ENCODE measurements around the gene CAPRIN2. TPM values are rescaled to one million over a fixed set of nuclear protein-coding genes. Genes with fewer than 3 reads are reported as not detected.

CAPRIN2 gene
- total RNA-seq, 4 donors from 2014 or later = 16.1 to 153 (median 28.1) TPM

DNA sequence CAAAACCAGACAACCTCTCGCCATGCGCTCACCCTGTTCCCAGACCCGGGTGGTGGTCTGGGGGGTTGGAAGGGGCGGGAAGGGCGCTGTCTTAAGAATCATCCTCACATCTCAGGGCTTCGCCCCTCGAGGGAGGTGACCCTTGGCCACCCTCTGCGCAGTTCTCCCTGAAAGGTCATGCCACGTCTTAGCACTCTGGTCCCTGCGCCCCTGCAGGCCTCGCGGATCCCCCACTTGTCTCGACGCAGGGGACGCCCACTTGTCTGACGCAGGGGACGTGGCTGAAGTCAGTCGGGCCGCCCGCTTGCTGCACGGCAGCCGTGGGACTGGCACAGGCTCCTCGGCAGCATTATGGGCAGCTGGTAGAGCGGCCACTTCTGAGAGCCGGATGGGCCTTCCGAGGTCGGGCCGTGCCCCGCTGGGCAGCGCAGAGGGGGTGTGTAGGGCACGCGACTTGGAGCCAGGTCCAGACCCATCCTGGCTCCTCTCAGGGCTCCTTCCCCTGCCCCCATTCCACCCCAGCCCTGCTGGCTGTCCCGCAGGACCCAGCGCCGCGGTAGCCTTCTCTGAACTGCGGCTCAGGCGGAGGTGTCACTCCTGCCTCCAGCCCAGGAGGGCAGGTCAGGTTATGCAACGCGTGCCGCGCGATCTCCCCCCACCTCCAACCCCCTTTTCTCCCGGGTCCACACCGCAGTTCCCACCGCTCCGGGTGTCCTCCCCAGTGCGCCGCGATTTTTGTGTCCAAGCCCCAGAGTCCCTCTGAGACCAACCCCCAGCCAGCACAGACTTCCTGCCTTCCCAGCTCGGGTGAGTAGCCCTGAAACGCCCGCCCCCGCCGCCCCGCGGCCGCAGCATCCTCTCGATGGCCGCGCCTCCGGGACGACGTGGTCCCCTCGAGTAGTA lies 40.9 kb upstream of the CAPRIN2 start:
- no peak for TF ChIP-seq POLR2A (IDR thresholded peaks at IDR 0.05)
- H3K27me3 ChIP-seq = peaks cover 0 to 5% of the 10 kb centered on the region in 2 donors
- H3K9me3 ChIP-seq = no peaks in the 10 kb centered on the region
- H3K4me3 ChIP-seq = peak overlapping the region; percentile 33 to 57 (median 46)
- H3K36me3 ChIP-seq = no peaks in the 10 kb centered on the region
- peaks cover 0 to 18% (median 7%) of the 10 kb centered on the region in 4 donors for H3K4me1 ChIP-seq
- peak; percentile 22 to 63 (median 54) for DNase-seq
- peak overlapping the region in 2 of 4 donors; percentile 5 to 46 for H3K27ac ChIP-seq

DNA sequence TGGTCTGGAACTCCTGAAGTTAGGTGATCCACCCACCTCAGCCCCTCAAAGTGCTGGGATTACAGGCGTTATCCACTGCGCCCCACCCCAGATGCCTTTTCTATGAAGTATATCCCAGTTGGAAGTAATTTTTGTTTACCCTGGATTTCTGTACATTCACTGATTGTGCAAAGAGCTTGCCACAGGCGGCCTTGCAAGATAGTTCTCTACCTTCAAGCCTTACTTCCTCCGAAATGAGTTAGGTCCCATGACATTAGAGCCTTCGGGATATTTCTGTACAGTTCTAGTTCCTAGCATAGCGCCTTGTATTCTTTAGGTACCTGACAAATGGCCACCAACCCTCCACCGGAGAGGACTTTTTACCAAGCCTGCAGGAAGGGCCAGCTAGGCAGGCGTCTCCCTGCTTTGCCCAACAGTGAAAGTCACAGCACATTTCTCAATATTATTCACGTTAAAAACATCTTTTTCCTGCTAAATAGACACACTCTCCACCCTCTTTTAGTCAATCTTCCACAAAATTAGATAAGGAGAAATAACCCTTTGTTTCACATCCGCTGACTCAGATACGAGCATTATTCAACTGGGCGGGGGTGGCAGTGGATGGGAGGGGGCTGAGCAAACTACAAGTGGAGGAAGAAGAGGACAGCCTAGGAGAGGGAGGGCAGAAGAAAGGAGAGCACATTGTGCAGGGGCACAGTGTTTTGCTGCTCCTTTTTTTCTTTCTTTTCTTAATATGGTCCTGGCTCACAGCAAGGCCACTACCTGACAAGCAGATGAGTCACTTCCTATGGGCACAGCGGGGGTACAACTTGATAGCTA lies 40.0 kb upstream of the CAPRIN2 start:
- Histone ChIP-seq H3K27ac (no peak overlapping the region), H3K27me3 (peaks cover 0 to 5% of the 10 kb centered on the region in 2 donors), H3K9me3 (no peaks in the 10 kb centered on the region), H3K36me3 (no peaks in the 10 kb centered on the region), H3K4me1 (peaks cover 0 to 18% (median 7%) of the 10 kb centered on the region in 4 donors), H3K4me3 (peak overlapping the region in 2 of 4 donors; percentile 50 to 57)
- TF ChIP-seq, protein P1, sequence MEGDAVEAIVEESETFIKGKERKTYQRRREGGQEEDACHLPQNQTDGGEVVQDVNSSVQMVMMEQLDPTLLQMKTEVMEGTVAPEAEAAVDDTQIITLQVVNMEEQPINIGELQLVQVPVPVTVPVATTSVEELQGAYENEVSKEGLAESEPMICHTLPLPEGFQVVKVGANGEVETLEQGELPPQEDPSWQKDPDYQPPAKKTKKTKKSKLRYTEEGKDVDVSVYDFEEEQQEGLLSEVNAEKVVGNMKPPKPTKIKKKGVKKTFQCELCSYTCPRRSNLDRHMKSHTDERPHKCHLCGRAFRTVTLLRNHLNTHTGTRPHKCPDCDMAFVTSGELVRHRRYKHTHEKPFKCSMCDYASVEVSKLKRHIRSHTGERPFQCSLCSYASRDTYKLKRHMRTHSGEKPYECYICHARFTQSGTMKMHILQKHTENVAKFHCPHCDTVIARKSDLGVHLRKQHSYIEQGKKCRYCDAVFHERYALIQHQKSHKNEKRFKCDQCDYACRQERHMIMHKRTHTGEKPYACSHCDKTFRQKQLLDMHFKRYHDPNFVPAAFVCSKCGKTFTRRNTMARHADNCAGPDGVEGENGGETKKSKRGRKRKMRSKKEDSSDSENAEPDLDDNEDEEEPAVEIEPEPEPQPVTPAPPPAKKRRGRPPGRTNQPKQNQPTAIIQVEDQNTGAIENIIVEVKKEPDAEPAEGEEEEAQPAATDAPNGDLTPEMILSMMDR (IDR thresholded peaks at IDR 0.05) = no peak
- no peak for TF ChIP-seq POLR2A (IDR thresholded peaks at IDR 0.05)
- no peak for DNase-seq

DNA sequence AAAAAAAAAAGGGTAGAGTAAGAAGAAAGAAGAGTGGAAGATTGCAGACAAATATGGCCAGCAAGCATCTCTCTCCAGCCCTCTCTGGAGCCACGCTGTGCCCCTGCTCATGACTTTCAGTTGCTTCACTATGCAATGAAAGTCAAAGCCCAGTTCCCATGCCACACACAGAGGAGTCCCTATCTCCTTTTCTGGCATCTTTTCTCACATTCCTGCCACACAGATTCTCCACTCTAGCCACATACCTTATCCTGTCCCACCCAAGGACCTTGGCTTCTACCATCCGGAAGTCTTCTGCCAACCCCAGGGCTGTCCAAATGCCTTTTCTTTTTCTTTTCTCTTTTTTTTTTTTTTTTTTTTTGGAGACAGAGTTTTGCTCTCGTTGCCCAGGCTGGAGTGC lies 39.3 kb upstream of the CAPRIN2 start:
- no peak for DNase-seq
- Histone ChIP-seq H3K9me3 (no peaks in the 10 kb centered on the region), H3K27me3 (peaks cover 0 to 5% of the 10 kb centered on the region in 2 donors), H3K4me1 (peaks cover 0 to 18% (median 7%) of the 10 kb centered on the region in 4 donors), H3K36me3 (no peaks in the 10 kb centered on the region), H3K4me3 (no peak overlapping the region), H3K27ac (no peak overlapping the region)
- TF ChIP-seq POLR2A (IDR thresholded peaks at IDR 0.05) = no peak
- TF ChIP-seq, protein P1 (IDR thresholded peaks at IDR 0.05) = no peak

DNA sequence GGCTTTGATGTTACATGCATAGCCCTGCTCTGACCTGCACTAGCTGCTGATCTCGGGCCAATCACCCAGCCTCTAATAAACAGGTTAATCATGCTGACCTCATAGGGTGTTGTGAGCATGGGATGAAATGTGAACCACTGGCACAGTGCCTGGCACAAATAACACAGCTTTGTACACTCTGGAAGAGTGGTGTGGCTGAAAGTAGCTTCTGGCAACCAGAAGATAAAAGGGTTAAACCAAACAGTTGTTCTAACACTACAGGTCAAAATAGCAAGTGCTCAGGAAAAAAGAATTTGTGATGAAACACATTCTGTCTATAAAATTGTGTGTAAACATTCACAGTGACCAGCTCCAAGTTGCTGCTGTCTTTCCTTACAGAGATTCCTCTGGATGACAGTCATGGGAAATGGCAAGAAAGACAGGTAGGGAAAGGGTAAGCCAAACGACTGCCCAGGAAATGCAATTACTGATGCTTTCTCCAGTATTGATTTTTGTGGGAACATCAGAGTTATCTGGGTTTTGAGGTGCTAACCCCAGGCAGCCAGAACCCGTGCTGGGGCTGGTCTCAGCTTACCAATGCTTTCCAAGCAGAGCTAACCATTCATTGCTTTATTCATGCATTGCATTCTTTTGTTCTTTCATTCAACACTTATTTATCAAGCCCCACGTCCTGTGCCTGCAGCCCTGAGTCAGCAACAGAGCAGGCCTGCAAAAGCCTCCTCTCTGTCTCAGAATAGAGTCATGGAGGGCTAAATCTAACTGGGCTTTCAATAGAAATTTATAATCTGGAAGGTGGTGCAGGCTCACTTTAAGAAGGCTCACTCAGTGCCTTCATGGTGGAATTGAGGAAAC lies 38.1 kb upstream of the CAPRIN2 start:
- Histone ChIP-seq H3K27ac (no peak overlapping the region), H3K27me3 (peaks cover 0 to 5% of the 10 kb centered on the region in 2 donors), H3K4me3 (no peak overlapping the region), H3K4me1 (peaks cover 0 to 18% (median 7%) of the 10 kb centered on the region in 4 donors), H3K9me3 (no peaks in the 10 kb centered on the region), H3K36me3 (no peaks in the 10 kb centered on the region)
- no peak for TF ChIP-seq POLR2A (IDR thresholded peaks at IDR 0.05)
- TF ChIP-seq, protein P1 (IDR thresholded peaks at IDR 0.05) = no peak
- DNase-seq = no peak

DNA sequence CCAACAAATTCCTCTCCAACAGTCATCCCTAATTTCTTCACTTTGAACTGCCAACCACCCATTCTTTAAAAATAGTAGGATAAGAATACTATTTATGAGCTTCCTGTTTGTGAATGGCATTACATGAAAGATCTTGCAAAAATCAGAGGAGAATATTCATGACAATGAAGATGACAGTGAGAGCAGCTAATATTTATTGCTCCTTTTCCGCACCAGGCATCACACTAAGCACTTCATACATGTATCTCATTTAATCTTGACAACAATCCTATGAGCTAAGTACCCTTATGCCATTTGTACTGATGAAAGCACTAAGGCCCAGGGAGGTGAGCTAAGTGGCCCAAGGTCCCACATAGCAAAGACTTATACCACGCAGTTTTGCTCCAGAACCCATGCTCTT lies 37.3 kb upstream of the CAPRIN2 start:
- Histone ChIP-seq H3K9me3 (no peaks in the 10 kb centered on the region), H3K4me3 (no peak overlapping the region), H3K36me3 (no peaks in the 10 kb centered on the region), H3K4me1 (peaks cover 0 to 18% (median 7%) of the 10 kb centered on the region in 4 donors), H3K27ac (no peak overlapping the region), H3K27me3 (peaks cover 0 to 5% of the 10 kb centered on the region in 2 donors)
- DNase-seq = no peak
- TF ChIP-seq POLR2A (IDR thresholded peaks at IDR 0.05) = no peak
- TF ChIP-seq, protein P1 (IDR thresholded peaks at IDR 0.05) = no peak
